Neural progenitor cell (in vitro differentiated cells): ENCODE data around the gene UHMK1. TPM values are rescaled to one million over a fixed set of nuclear protein-coding genes. Genes with fewer than 3 reads are reported as not detected.

Experiments
- DNase-seq: peaks from one replicate; pipeline ENCODE4 v3.0.0-alpha.2; 2016; ENCODE audit warnings: low spot score
- H2AFZ ChIP-seq: fragments of 200-600 bp; sonication (generic); replicated peaks from 2 replicates; pipeline ENCODE4 v1.6.1; 2016; ENCODE audit warnings: antibody characterized with exemption
- H3F3A ChIP-seq: fragments of 200-600 bp; sonication (generic); 2 replicates; pipeline ENCODE4 v1.6.1; 2016; ENCODE audit warnings: antibody characterized with exemption, low read depth
- H3K27ac ChIP-seq: fragments of 200-600 bp; sonication (generic); 2 replicates; pipeline ENCODE4 v1.5.1; 2016; ENCODE audit warnings: mild to moderate bottlenecking
- H3K27me3 ChIP-seq: fragments of 200-600 bp; sonication (generic); 2 replicates; pipeline ENCODE4 v1.6.1; 2016; ENCODE audit warnings: mild to moderate bottlenecking, moderate library complexity
- H3K36me3 ChIP-seq: fragments of 200-600 bp; sonication (generic); 2 replicates; pipeline ENCODE4 v1.5.1; 2016
- H3K4me1 ChIP-seq: fragments of 200-600 bp; sonication (generic); 2 replicates; pipeline ENCODE4 v1.6.1; 2016; ENCODE audit warnings: mixed run types
- H3K4me2 ChIP-seq: fragments of 200-600 bp; sonication (generic); 2 replicates; pipeline ENCODE4 v1.6.1; 2016
- H3K4me3 ChIP-seq: fragments of 200-600 bp; sonication (generic); 2 replicates; pipeline ENCODE4 v1.5.1; 2016
- H3K79me2 ChIP-seq: fragments of 200-600 bp; sonication (generic); 2 replicates; pipeline ENCODE4 v1.6.1; 2016; ENCODE audit warnings: low read depth
- H3K9ac ChIP-seq: fragments of 200-600 bp; sonication (generic); 2 replicates; pipeline ENCODE4 v1.6.1; 2016
- H3K9me3 ChIP-seq: fragments of 200-600 bp; sonication (generic); 2 replicates; pipeline ENCODE4 v1.5.1; 2016; ENCODE audit warnings: low read depth
- H4K20me1 ChIP-seq: fragments of 200-600 bp; sonication (generic); 2 replicates; pipeline ENCODE4 v1.6.1; 2016; ENCODE audit warnings: low read depth
- H3K27ac Mint-ChIP-seq: 3 replicates; pipeline ENCODE4 v1.8.0; 2021; ENCODE audit warnings: mixed read lengths
- H3K27me3 Mint-ChIP-seq: 2 replicates; pipeline ENCODE4 v1.8.0; 2022; ENCODE audit warnings: low read depth, mild to moderate bottlenecking, inconsistent platforms, moderate library complexity, mixed read lengths; ENCODE audit not compliant: insufficient read depth
- H3K36me3 Mint-ChIP-seq: 3 replicates; pipeline ENCODE4 v1.8.0; 2021; ENCODE audit warnings: mixed read lengths
- H3K4me1 Mint-ChIP-seq: 3 replicates; pipeline ENCODE4 v1.8.0; 2021; ENCODE audit warnings: mixed read lengths
- H3K4me3 Mint-ChIP-seq: 3 replicates; pipeline ENCODE4 v1.8.0; 2021; ENCODE audit warnings: mild to moderate bottlenecking, moderate library complexity, mixed read lengths
- H3K9me3 Mint-ChIP-seq: 3 replicates; pipeline ENCODE4 v1.8.0; 2020; ENCODE audit warnings: mixed read lengths
- CTCF ChIP-seq: fragments of 200-600 bp; sonication (generic); IDR thresholded peaks from 2 replicates; pipeline ENCODE4 v1.5.1; 2017; ENCODE audit warnings: antibody characterized with exemption, mild to moderate bottlenecking
- EZH2 ChIP-seq: fragments of 200-600 bp; sonication (generic); IDR thresholded peaks from 2 replicates; pipeline ENCODE4 v1.6.1; 2017; ENCODE audit warnings: antibody characterized with exemption, mild to moderate bottlenecking, moderate library complexity
- EZH2phosphoT487 ChIP-seq: fragments of 200-600 bp; sonication (generic); IDR thresholded peaks from 2 replicates; pipeline ENCODE4 v1.6.1; 2017; ENCODE audit warnings: antibody characterized with exemption
- total RNA-seq: library from RNA; depleted of rRNA; stranded (reverse); fragments of >200 nt; gene quantifications from 2 replicates; pipeline ENCODE4 v1.2.3, GENCODE V29; 2015; ENCODE audit warnings: low replicate concordance

The UHMK1 gene
- total RNA-seq, 1 donor from 2014 or later, result 48.8 TPM

GRCh38 chr1:162549001-162549400 is 51.4 kb downstream of the UHMK1 start:
- no peak overlapping the region for H3K9ac ChIP-seq
- no peaks in the 10 kb centered on the region for H3K4me1 ChIP-seq
- no peaks in the 10 kb centered on the region for H3K79me2 ChIP-seq
- H3K9me3 Mint-ChIP-seq, result no peaks in the 10 kb centered on the region
- TF ChIP-seq EZH2 (no peak), CTCF (no peak), EZH2phosphoT487 (no peak)
- H3K4me3 Mint-ChIP-seq, result no peak overlapping the region
- DNase-seq, result no peak
- H3K27ac Mint-ChIP-seq, result no peak overlapping the region
- H3K4me2 ChIP-seq, result no peak overlapping the region
- no peaks in the 10 kb centered on the region for H4K20me1 ChIP-seq
- no peaks in the 10 kb centered on the region for H3F3A ChIP-seq
- no peak overlapping the region for H3K4me3 ChIP-seq
- no peaks in the 10 kb centered on the region for H3K4me1 Mint-ChIP-seq
- no peaks in the 10 kb centered on the region for H3K27me3 ChIP-seq
- H3K27ac ChIP-seq, result no peak overlapping the region
- H3K36me3 Mint-ChIP-seq, result no peaks in the 10 kb centered on the region
- peaks cover 2% of the 10 kb centered on the region for H3K27me3 Mint-ChIP-seq
- H2AFZ ChIP-seq, result no peak overlapping the region
- H3K9me3 ChIP-seq, result no peaks in the 10 kb centered on the region
- H3K36me3 ChIP-seq, result no peaks in the 10 kb centered on the region

GRCh38 chr1:162550925-162551324 is 53.3 kb downstream of the UHMK1 start:
- Histone ChIP-seq H3F3A (no peaks in the 10 kb centered on the region), H3K4me1 (no peaks in the 10 kb centered on the region), H3K4me2 (no peak overlapping the region), H3K36me3 (no peaks in the 10 kb centered on the region), H3K9ac (no peak overlapping the region), H2AFZ (no peak overlapping the region), H4K20me1 (no peaks in the 10 kb centered on the region), H3K27ac (no peak overlapping the region), H3K79me2 (no peaks in the 10 kb centered on the region), H3K27me3 (no peaks in the 10 kb centered on the region), H3K9me3 (no peaks in the 10 kb centered on the region), H3K4me3 (no peak overlapping the region)
- peaks cover 4% of the 10 kb centered on the region for H3K27me3 Mint-ChIP-seq
- H3K36me3 Mint-ChIP-seq, result no peaks in the 10 kb centered on the region
- no peak overlapping the region for H3K27ac Mint-ChIP-seq
- TF ChIP-seq EZH2 (no peak), EZH2phosphoT487 (no peak), CTCF (no peak)
- H3K9me3 Mint-ChIP-seq, result no peaks in the 10 kb centered on the region
- no peaks in the 10 kb centered on the region for H3K4me1 Mint-ChIP-seq
- no peak for DNase-seq
- no peak overlapping the region for H3K4me3 Mint-ChIP-seq

DNA sequence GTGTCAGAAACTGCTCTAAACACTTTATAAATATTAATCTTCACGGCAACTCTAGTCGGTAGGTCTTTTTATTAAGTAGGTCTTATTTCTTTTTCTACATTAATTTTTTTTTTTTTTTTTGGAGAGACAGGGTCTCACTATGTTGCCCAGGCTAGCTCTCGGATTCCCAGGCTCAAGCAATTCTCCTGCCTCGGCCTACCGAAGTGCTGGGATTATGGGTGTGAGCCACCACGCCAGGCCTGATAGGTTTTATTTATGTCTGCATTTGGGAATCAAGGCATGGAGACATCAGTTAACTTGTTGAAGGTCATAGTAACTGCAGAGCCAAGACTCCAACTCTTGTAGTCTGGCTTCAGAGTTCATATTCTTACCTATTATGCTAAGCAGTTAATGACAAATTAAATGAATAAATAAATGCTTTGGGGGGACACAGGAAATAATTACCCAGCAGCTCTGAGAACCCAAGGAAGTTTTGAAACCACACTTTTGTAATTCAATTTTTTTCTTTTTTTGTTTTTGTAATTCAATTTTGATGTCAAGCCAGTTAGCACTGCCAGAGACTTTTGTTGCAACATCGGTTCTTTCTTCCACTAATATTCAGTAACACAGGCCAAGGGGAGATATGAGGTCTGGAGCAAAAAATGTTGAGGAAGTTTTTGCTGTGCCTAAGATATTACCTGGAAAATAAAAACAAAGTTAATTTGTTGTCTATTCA is 54.5 kb downstream of the UHMK1 start:
- Histone ChIP-seq H3K4me2 (no peak overlapping the region), H3K4me3 (no peak overlapping the region), H3K27ac (no peak overlapping the region), H3F3A (no peaks in the 10 kb centered on the region), H3K4me1 (no peaks in the 10 kb centered on the region), H4K20me1 (no peaks in the 10 kb centered on the region), H2AFZ (no peak overlapping the region), H3K36me3 (no peaks in the 10 kb centered on the region), H3K79me2 (no peaks in the 10 kb centered on the region), H3K9ac (no peak overlapping the region), H3K9me3 (no peaks in the 10 kb centered on the region), H3K27me3 (no peaks in the 10 kb centered on the region)
- Mint-ChIP-seq H3K9me3 (no peaks in the 10 kb centered on the region), H3K27ac (no peak overlapping the region), H3K4me3 (no peak overlapping the region), H3K4me1 (no peaks in the 10 kb centered on the region), H3K36me3 (no peaks in the 10 kb centered on the region), H3K27me3 (peaks cover 4% of the 10 kb centered on the region)
- no peak for DNase-seq
- TF ChIP-seq EZH2 (no peak), CTCF (no peak), EZH2phosphoT487 (no peak)
